Suprapubic skin (tissue), 4 donors: ENCODE data around the gene VANGL2. TPM values are rescaled to one million over a fixed set of nuclear protein-coding genes. Genes with fewer than 3 reads are reported as not detected.

Source experiments
- DNase-seq, 2 donors: peaks; one replicate each; pipeline ENCODE4 v3.0.0-alpha.2; 2019; ENCODE audit warnings: low spot score in 2 of 2
- H3K27ac ChIP-seq: fragments of 200-600 bp; sonication (generic); one replicate; pipeline ENCODE4 v1.5.1; 2019
- H3K27me3 ChIP-seq: fragments of 200-600 bp; sonication (generic); one replicate; pipeline ENCODE4 v1.5.1; 2019
- H3K36me3 ChIP-seq: fragments of 200-600 bp; sonication (generic); one replicate; pipeline ENCODE4 v1.5.1; 2019
- H3K4me1 ChIP-seq: fragments of 200-600 bp; sonication (generic); one replicate; pipeline ENCODE4 v1.5.1; 2019
- H3K4me3 ChIP-seq: fragments of 200-600 bp; sonication (generic); one replicate; pipeline ENCODE4 v1.5.1; 2019; ENCODE audit warnings: mild to moderate bottlenecking
- H3K9me3 ChIP-seq: fragments of 200-600 bp; sonication (generic); one replicate; pipeline ENCODE4 v1.5.1; 2019
- CTCF ChIP-seq, 2 donors: fragments of 200-600 bp in 1 of 2; fragments of 450-650 bp in 1 of 2; sonication (generic) in 1 of 2; IDR thresholded peaks; one replicate each; pipeline ENCODE4 v1.5.1; 2016 to 2019; ENCODE audit warnings: antibody characterized with exemption in 2 of 2, mild to moderate bottlenecking in 1 of 2, moderate library complexity in 1 of 2
- EP300 ChIP-seq: sonication (generic); formaldehyde crosslinking; IDR thresholded peaks from one replicate; pipeline ENCODE4 v1.6.1; 2017; ENCODE audit warnings: antibody characterized with exemption
- POLR2A ChIP-seq, 2 donors: fragments of 450-650 bp; IDR thresholded peaks; one replicate each; pipeline ENCODE4 v1.6.1; 2017; ENCODE audit warnings: antibody characterized with exemption in 2 of 2, mild to moderate bottlenecking in 2 of 2, moderate library complexity in 2 of 2
- POLR2AphosphoS5 ChIP-seq, 3 donors: sonication (generic); formaldehyde crosslinking; IDR thresholded peaks; one replicate each; pipeline ENCODE4 v1.6.1; 2017; ENCODE audit warnings: antibody characterized with exemption in 3 of 3
- WGBS: methylation state at CpG from one replicate; pipeline ENCODE4 v1.1.5; 2018; 5-methylcytosine and 5-hydroxymethylcytosine counted together
- total RNA-seq, 4 donors: library from RNA; depleted of rRNA; stranded (reverse); fragments of >200 nt; gene quantifications; one replicate each; pipeline ENCODE4 v1.1.0, GENCODE V29; 2016

Gene VANGL2
- total RNA-seq, 4 donors from 2014 or later, result 18.7 to 39.7 (median 28.1) TPM

DNA sequence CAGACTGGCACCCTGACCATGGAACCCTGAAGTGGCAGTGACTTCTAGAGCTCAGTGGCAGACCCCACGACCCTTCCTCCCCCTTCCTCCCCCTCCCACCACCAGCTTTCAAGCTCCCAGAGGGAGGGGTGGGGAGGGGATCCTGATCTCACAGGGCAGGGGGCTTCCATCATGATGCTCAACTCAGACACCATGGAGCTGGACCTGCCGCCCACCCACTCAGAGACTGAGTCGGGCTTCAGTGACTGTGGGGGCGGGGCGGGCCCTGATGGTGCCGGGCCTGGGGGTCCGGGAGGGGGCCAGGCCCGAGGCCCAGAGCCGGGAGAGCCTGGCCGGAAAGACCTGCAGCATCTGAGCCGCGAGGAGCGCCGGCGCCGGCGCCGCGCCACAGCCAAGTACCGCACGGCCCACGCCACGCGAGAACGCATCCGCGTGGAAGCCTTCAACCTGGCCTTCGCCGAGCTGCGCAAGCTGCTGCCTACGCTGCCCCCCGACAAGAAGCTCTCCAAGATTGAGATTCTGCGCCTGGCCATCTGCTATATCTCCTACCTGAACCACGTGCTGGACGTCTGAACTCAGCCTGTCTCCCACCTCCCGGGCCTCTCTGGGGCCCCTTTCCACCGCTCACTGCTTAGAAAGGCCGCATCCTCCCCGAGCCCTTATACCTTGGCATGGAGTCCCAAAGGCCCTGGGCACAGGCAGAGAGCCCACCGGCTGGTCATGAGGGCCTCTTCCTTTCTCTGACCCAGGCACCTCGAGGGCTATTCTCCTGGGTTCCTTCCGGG, 29.6 kb upstream of the VANGL2 start:
- H3K4me3 ChIP-seq, result no peak overlapping the region
- H3K27ac ChIP-seq, result no peak overlapping the region
- TF ChIP-seq POLR2A (IDR thresholded peaks at IDR 0.05) (no peak), CTCF (IDR thresholded peaks at IDR 0.05) (no peak), POLR2AphosphoS5 (IDR thresholded peaks at IDR 0.05) (no peak)
- no peaks in the 10 kb centered on the region for H3K27me3 ChIP-seq
- no peak for DNase-seq
- 77% methylated on average over 31 of the region's 42 CpGs for WGBS
- H3K4me1 ChIP-seq, result peaks cover 5% of the 10 kb centered on the region
- no peaks in the 10 kb centered on the region for H3K36me3 ChIP-seq
- no peaks in the 10 kb centered on the region for H3K9me3 ChIP-seq

DNA sequence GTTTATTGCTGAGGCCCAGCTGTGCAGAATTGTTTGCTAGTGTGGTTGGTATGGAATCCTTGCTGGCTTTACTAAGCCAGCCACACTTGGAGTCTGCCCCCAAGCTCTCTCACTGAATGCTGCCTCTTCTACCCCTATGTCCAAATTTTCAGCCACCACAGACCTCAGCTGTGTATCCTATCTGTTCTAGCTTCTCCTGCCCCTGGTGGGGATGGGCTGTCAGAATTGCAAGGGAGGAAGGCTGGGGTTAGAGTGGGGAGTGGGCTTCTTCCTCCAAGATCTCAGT, 29.1 kb upstream of the VANGL2 start:
- no peaks in the 10 kb centered on the region for H3K36me3 ChIP-seq
- H3K27me3 ChIP-seq, result no peaks in the 10 kb centered on the region
- TF ChIP-seq EP300 (no peak), POLR2AphosphoS5 (IDR thresholded peaks at IDR 0.05) (no peak)
- H3K4me1 ChIP-seq, result peaks cover 10% of the 10 kb centered on the region
- no peaks in the 10 kb centered on the region for H3K9me3 ChIP-seq
- DNase-seq, result no peak
- no peak overlapping the region for H3K27ac ChIP-seq
- H3K4me3 ChIP-seq, result no peak overlapping the region

GRCh38 chr1:160371756-160372155, 28.6 kb upstream of the VANGL2 start:
- Histone ChIP-seq H3K27ac (no peak overlapping the region), H3K4me1 (peaks cover 13% of the 10 kb centered on the region), H3K9me3 (no peaks in the 10 kb centered on the region), H3K36me3 (no peaks in the 10 kb centered on the region), H3K27me3 (no peaks in the 10 kb centered on the region), H3K4me3 (no peak overlapping the region)
- TF ChIP-seq CTCF (IDR thresholded peaks at IDR 0.05), result no peak
- TF ChIP-seq POLR2AphosphoS5 (IDR thresholded peaks at IDR 0.05), result no peak
- TF ChIP-seq EP300, result no peak
- TF ChIP-seq POLR2A (IDR thresholded peaks at IDR 0.05), result no peak
- DNase-seq, result no peak
- 86% methylated on average over 4 of the region's 4 CpGs for WGBS

- TF ChIP-seq POLR2AphosphoS5 (IDR thresholded peaks at IDR 0.05), result no peak
- no peak for TF ChIP-seq CTCF (IDR thresholded peaks at IDR 0.05)
- no peak for TF ChIP-seq EP300
- no peak for TF ChIP-seq POLR2A (IDR thresholded peaks at IDR 0.05)
- Histone ChIP-seq H3K4me3 (no peak overlapping the region), H3K36me3 (no peaks in the 10 kb centered on the region), H3K4me1 (peaks cover 13% of the 10 kb centered on the region), H3K27me3 (no peaks in the 10 kb centered on the region), H3K27ac (no peak overlapping the region), H3K9me3 (no peaks in the 10 kb centered on the region)
- DNase-seq, result no peak
- WGBS, result 92% methylated on average over 4 of the region's 4 CpGs
These were observed 26.7 kb upstream of the VANGL2 start for GRCh38 chr1:160373696-160374095.

DNA sequence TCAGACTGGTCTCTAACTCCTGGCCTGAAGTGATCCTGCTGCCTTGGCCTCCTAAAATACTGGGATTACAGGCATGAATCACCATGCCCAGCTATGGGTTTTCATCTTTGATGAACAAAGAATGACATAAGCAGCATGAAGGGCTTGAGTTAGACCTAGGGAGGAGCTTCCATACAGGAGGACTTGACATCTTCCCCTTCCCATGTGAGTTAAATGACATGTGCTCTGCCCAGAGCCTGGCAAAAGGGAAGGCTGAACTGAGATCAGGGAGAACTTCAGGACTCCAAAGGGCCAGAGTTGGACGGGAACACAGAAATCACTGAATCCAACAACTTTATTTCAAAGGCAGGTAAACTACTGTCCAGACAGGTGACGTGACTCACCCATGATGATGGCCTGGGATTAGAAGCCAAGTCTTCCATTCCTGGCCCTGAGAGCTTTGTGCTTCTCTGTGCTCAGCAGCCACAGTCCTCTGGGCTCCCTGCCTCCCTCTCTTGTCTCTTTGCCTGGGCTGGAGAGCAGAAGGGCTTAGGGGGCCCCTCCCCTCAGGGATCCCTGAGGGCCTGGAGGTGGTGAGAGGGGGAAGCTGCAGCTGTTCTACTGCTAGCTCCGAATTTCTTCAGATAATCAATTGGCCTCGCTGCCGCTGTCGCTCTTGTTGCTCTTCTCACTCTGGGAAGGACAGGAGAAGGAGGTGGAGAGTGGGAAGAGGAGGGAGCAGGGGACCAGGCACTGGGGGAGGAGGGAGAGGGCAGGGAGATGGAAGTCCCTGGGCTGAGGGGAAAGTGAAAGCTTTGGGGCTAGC, 25.9 kb upstream of the VANGL2 start:
- Histone ChIP-seq H3K36me3 (no peaks in the 10 kb centered on the region), H3K27me3 (no peaks in the 10 kb centered on the region), H3K27ac (peak overlapping the region; percentile 27), H3K9me3 (no peaks in the 10 kb centered on the region), H3K4me1 (peaks cover 13% of the 10 kb centered on the region), H3K4me3 (no peak overlapping the region)
- WGBS, result 64% methylated on average over 6 of the region's 6 CpGs
- TF ChIP-seq POLR2AphosphoS5 (IDR thresholded peaks at IDR 0.05), result no peak
- TF ChIP-seq CTCF (IDR thresholded peaks at IDR 0.05), result no peak
- no peak for TF ChIP-seq EP300
- no peak for TF ChIP-seq POLR2A (IDR thresholded peaks at IDR 0.05)
- DNase-seq, result no peak
